Astrocyte of the spinal cord (primary cell): ENCODE measurements around the gene ADCY9.

Experiments
- DNase-seq: peaks from one replicate; pipeline ENCODE4 v3.0.0; 2011; ENCODE audit warnings: low read depth, low spot score
- H3K4me3 ChIP-seq: 2 replicates; pipeline ENCODE4 v1.5.1; 2011; ENCODE audit warnings: low read depth, mild to moderate bottlenecking, low read length, moderate library complexity
- CTCF ChIP-seq: IDR thresholded peaks from 2 replicates; pipeline ENCODE4 v1.5.1; 2012; ENCODE audit warnings: low read depth, mild to moderate bottlenecking, low read length, inconsistent platforms
- in situ Hi-C: cut with HindIII; loops from 2 replicates; pipeline ENCODE4 v1.10.0; 2017; ENCODE audit warnings: low sequenced_read_pairs

Gene ADCY9

GRCh38 chr16:4025428-4025827, 90.8 kb downstream of the ADCY9 start:
- no peak for DNase-seq
- no peak overlapping the region for H3K4me3 ChIP-seq
- TF ChIP-seq CTCF = no peak
- in situ Hi-C loops = no loop called here

GRCh38 chr16:4021916-4022315, 94.3 kb downstream of the ADCY9 start:
- in situ Hi-C loops = no loop called here
- no peak overlapping the region for H3K4me3 ChIP-seq
- DNase-seq = no peak
- no peak for TF ChIP-seq CTCF

DNA sequence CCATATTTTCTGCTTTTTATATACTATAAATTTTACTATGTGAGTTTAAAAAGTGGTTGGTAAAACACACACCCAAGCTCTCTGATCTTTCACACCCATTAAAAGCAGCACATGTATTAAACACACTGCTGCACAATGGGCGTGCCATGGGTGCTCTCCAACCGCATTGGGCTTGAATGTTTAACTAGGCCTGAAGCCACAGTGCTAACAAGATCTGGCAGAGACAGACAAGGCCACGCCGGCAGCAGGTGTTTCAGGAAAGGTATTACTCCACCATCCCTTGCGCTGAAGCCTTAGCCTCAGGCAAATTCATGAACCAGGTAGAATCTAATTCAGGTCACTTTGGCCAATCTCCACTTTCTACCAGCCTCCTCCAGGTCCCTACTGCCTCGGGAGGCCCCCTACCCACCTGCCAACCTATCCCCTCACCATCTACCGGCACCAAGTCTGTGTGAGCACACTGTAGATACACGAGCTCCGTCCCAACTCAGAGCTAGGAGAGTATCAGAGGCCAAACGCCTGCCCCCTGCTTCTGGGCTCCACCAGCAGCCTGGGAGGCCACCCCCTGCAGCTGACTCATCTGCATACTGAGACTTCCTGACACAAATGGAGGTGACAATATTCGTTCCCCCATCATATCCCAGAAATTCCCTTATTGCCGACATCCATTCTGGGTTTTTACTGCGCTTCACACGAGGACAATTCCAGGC, 95.0 kb downstream of the ADCY9 start:
- in situ Hi-C loops = no loop called here
- no peak for DNase-seq
- no peak for TF ChIP-seq CTCF
- no peak overlapping the region for H3K4me3 ChIP-seq

DNA sequence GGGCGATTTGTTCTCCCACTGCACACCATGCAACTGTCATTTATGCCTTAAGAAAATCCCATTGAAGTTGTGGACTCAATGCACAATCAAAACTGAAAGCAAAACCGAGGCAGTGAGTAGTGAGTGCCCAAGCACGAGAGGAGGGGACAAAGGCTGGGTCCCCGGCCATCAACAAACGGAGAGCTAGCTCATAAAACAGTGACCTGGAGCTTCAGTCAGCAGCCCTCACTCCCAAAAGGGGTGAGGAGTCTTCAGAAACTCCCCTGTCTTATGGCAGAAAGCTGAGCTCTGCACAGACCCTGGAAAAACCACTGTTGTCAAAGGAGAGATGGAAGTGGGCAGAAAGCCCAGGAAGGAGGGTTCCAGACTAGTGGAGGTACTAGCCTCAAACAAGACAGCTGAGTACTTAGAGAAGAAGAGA, 96.9 kb downstream of the ADCY9 start:
- DNase-seq = peak; percentile 35
- H3K4me3 ChIP-seq = peak overlapping the region; percentile 12
- in situ Hi-C loops = no loop called here
- TF ChIP-seq CTCF = no peak

DNA sequence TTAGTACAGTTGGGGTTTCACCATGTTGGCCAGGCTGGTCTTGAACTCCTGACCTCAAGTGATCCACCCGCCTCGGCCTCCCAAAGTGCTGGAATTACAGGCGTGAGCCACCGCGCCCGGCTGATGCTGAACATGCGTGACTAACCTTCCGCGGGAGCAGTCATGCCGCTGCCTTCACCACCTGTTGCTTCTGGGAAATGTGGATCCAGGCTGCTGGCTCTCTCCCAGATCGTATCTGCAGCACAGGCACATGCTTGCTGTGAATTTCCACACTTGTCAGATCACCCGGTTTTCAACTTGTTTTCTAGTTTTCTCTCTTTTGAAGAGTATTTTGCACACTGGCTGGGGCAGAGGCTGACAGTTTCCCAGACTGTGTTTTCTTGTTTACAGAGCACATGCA, 97.9 kb downstream of the ADCY9 start:
- H3K4me3 ChIP-seq = no peak overlapping the region
- peak; percentile 48 for DNase-seq
- no peak for TF ChIP-seq CTCF
- in situ Hi-C loops = no loop called here

DNA sequence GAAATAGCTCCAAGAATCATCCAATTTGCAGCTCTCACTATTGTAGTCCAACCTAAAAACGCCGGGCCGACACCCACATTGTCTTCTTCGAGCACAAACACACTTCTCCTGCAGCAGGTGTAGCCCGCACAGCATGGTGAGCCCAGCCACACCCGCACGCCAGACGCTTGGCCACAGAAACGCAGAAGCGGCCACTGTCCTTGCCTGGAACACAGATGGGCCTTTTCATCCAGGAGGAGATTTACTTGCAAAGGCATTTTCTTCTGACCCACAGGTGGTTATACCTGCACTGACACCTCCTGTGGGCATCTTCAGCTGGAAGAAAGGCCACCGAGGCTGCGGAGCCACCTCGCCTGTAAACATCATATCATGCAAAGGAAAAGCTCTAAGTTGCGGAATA, 98.4 kb downstream of the ADCY9 start:
- in situ Hi-C loops = no loop called here
- DNase-seq = no peak
- H3K4me3 ChIP-seq = no peak overlapping the region
- TF ChIP-seq CTCF = no peak
